Measurements from ENCODE around the gene FAM169A. TPM values are rescaled to one million over a fixed set of nuclear protein-coding genes. Genes with fewer than 3 reads are reported as not detected.
"Not testable (repeated sequence)": the region's sequence is repeated elsewhere in the genome, so short reads cannot be mapped to it uniquely, and the experiment has no call there.

Gene FAM169A
- total RNA-seq, 1 donor from 2014 or later = 18.8 TPM

GRCh38 chr5:74877624-74878304 lies 11.6 kb upstream of the FAM169A start:
- no peak overlapping the region for H3K4me3 ChIP-seq (ENCODE audit: low read depth, low read length)
- no peaks in the 10 kb centered on the region for H3K27me3 ChIP-seq (ENCODE audit: control insufficient read depth, insufficient read depth, low read length)
- no peak for TF ChIP-seq CTCF (IDR thresholded peaks at IDR 0.05; ENCODE audit: insufficient read depth, low read length, poor library complexity, severe bottlenecking)
- no peak for DNase-seq (ENCODE audit: low read depth)
- H3K36me3 ChIP-seq (ENCODE audit: control insufficient read depth, insufficient read depth, low read length) = no peaks in the 10 kb centered on the region

- DNase-seq (ENCODE audit: low read depth) = no peak
- H3K36me3 ChIP-seq (ENCODE audit: control insufficient read depth, insufficient read depth, low read length) = no peaks in the 10 kb centered on the region
- no peak overlapping the region for H3K4me3 ChIP-seq (ENCODE audit: low read depth, low read length)
- TF ChIP-seq CTCF (IDR thresholded peaks at IDR 0.05; ENCODE audit: insufficient read depth, low read length, poor library complexity, severe bottlenecking) = no peak
- H3K27me3 ChIP-seq (ENCODE audit: control insufficient read depth, insufficient read depth, low read length) = no peaks in the 10 kb centered on the region
Observed at GRCh38 chr5:74875994-74876791, 10.0 kb upstream of the FAM169A start.

GRCh38 chr5:74873525-74874249 lies 7.5 kb upstream of the FAM169A start:
- no peaks in the 10 kb centered on the region for H3K36me3 ChIP-seq (ENCODE audit: control insufficient read depth, insufficient read depth, low read length)
- H3K27me3 ChIP-seq (ENCODE audit: control insufficient read depth, insufficient read depth, low read length) = no peaks in the 10 kb centered on the region
- no peak for DNase-seq (ENCODE audit: low read depth)
- no peak for TF ChIP-seq CTCF (IDR thresholded peaks at IDR 0.05; ENCODE audit: insufficient read depth, low read length, poor library complexity, severe bottlenecking)
- H3K4me3 ChIP-seq (ENCODE audit: low read depth, low read length) = no peak overlapping the region

GRCh38 chr5:74870299-74871067 lies 4.3 kb upstream of the FAM169A start:
- Histone ChIP-seq H3K27me3 (ENCODE audit: control insufficient read depth, insufficient read depth, low read length) (peaks cover 2% of the 10 kb centered on the region), H3K4me3 (ENCODE audit: low read depth, low read length) (no peak overlapping the region), H3K36me3 (ENCODE audit: control insufficient read depth, insufficient read depth, low read length) (no peaks in the 10 kb centered on the region)
- TF ChIP-seq CTCF (IDR thresholded peaks at IDR 0.05; ENCODE audit: insufficient read depth, low read length, poor library complexity, severe bottlenecking) = no peak
- DNase-seq (ENCODE audit: low read depth) = no peak

- not testable (repeated sequence) for H3K36me3 ChIP-seq (ENCODE audit: control insufficient read depth, insufficient read depth, low read length); H3K4me3 ChIP-seq (ENCODE audit: low read depth, low read length); DNase-seq (ENCODE audit: low read depth); H3K27me3 ChIP-seq (ENCODE audit: control insufficient read depth, insufficient read depth, low read length)
Observed at GRCh38 chr5:74869414-74869813, 3.2 kb upstream of the FAM169A start.

Data from kidney epithelial cell (primary cell).